HG02840 (cell line): ENCODE measurements around the gene P2RY4.
"Not testable (repeated sequence)": the region's sequence is repeated elsewhere in the genome, so short reads cannot be mapped to it uniquely, and the experiment has no call there.

Experiments used
- ATAC-seq: cut with Tn5 transposase; IDR thresholded peaks from one replicate; pipeline ENCODE4 v1.9.1; 2021; ENCODE audit warnings: mild to moderate bottlenecking, moderate library complexity, moderate number of reproducible peaks; ENCODE audit not compliant: unreplicated experiment, low FRiP score

The P2RY4 gene

DNA sequence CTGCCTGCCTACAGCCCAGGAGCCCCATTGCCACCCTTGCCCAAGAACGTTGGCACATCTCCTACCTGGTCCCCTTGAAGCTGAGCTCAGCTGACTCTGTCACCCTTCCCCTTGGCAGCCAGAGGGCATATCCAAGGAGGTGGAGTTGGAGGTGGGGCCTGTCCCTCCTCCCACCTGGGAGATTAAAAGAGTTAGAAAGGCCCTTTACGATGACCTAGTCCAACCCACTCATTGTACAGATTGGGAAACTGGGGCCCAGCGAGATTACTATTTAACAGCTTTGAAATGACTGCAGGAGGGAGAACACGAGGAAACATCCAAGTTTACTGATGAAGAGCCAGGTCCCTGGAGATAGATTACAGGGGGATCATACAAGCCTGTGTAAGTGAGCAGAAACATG is at the start of gene P2RY4:
Gene P2RY4, minus strand, starts transcription at position 101 of the 400 bp plus-strand sequence. CDS start 580 bp downstream, outside the sequence.
- no peak for ATAC-seq

DNA sequence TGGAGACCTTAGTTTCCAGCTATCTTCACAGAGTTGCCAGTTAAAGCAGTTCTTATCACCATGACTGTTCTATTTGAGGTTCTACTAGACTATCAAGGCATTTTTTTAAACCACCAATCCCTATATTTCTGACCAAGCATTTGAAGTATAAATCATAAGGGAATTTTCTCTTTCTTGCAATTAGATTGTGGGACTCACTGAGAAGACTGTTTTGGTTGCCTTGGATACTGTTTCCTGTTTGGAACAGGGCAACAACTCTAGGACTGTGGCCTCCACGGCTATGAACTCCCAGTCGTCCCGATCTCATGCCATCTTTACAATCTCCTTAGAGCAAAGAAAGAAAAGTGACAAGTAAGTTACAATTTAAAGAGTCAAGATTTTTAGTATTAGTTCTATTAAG is 41.7 kb upstream of the P2RY4 start:
- no peak for ATAC-seq

DNA sequence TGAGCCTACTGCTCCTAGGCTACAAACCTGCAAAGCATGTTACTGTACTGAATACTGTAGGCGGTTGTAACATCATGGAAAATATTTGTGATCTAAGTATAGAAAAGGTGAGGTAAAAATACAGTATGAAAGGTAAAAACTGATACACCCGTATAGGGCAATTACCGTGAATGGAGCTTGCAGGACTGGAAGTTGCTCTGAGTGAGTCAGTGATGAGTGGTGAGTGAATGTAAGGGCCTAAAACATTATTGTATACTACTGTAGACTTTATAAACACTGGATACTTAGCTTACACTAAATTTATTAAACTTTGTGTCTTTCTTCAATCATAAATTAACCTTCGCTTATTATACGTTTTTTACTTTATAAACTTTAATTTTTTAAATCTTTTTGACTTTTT is 33.6 kb upstream of the P2RY4 start:
- no peak for ATAC-seq

DNA sequence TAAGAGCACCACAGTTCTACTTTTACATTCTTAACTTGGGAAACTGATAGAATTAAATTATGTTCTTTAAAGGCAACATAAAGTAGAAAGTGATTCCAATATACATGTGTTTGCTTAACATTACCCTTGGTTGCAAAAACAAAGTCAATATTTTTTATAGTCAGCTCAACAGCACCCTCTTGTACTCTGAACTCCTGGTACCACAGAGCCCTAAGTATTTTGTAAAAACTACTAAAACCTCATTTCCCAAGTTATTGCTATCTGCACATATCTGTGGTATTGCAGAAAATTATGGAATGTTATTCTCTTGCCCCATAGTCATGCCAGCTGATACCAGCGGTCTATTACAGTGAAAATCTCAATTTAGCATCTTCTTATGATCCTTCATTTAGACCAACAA is 32.8 kb upstream of the P2RY4 start:
- ATAC-seq, result no peak

DNA sequence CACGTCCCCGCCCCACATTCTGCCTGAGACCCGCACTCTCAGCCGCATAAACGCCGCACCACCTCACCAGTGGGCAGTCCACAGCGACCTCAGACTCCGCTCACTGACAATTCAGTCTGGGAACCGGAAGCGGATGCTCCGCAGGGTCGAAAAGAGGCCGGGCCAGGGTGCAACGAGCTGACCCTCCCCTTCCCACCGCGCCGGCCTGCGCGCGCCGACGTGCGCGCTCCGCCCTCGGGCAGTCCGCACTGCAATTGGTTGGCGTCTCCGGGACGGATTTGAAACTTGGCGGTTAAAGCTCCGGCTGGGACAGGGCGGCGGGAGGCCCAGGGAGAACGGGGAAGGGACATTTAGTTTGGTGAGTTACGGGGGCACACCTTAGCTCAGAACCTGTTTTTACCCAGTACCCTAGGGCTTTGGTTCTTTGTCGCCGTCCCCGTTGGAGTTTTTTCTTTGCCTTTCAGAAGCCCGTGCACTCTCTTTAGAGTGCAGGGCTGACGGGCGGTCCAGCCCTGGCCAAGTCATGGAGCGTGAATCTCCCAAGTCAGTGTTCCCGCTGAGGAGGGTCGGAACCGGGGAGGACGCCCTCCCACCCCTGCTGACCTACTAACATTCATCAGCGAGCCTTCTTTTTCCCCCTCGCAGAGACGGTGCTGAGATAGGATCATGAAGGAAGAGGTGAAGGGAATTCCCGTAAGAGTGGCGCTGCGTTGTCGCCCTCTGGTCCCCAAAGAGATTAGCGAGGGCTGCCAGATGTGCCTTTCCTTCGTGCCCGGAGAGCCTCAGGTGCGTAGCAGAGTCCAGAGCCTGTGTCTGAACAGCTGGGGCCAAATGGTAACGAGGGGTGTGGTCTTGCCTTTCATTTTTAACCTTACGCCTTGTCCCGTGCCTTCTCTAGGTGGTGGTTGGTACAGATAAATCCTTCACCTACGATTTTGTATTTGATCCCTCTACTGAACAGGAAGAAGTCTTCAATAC is 30.1 kb upstream of the P2RY4 start, which contains the start of the genes KIF4A and PDZD11:
Gene KIF4A, plus strand, starts transcription at position 312 of the 978 bp plus-strand sequence. Its CDS starts 355 bp downstream, at position 667.
Gene PDZD11, minus strand, starts transcription at position 135 of the 978 bp plus-strand sequence. CDS start 586 bp downstream, outside the sequence.
- ATAC-seq, result peak; percentile 96

DNA sequence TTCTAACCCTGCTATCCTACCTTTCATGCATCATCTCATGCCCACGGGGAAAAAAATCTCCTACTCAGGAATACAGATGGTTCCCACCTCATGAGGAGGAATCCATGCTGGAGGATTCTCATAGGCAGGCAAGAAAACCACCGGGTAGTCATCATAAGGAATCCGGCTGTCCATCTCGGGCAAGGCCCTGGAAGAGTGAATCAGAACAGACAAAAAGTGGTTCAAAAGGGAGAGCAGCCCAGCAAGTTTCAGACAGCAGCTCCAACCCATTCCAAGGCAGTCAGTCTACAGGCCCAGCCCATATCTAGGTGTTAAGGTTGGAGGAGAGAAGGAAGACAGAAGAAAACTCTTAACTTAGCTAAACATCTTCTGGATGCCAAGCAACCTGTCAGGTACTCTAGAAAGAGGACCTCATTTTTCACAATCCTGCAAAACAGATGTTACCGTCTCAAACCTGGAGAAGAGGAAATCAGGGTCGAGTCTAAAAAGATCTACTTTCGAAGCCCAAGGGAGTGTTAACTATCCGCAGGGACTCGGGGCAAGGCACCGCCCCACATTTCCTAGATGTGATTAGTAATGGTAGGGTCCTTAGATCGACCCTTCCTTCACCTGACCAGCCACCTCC is 29.3 kb upstream of the P2RY4 start:
- ATAC-seq, result peak; percentile 8

DNA sequence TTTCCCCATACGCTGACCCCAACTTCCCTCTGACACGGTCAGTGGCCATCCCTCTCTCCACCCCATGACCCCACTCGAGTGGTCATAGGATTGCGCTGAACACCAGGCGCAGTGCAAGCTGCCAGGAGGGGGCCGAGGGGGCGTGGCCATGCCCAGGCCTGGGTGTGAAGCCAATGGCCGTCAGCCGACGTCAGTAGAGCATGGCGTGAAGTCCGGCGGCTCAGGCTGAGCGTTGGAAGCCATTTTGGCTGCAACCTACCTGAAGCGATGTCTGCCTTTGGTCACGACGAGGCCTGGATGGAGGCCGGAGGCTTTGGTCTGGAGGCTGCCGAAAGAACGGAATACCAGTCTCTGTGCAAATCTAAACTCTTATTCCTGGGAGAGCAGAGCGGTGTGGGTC is 21.9 kb upstream of the P2RY4 start, which contains the start of gene RAB41:
Gene RAB41, plus strand, starts transcription at position 222 of the 400 bp plus-strand sequence. Its CDS starts 46 bp downstream, at position 268.
- ATAC-seq, result no peak

DNA sequence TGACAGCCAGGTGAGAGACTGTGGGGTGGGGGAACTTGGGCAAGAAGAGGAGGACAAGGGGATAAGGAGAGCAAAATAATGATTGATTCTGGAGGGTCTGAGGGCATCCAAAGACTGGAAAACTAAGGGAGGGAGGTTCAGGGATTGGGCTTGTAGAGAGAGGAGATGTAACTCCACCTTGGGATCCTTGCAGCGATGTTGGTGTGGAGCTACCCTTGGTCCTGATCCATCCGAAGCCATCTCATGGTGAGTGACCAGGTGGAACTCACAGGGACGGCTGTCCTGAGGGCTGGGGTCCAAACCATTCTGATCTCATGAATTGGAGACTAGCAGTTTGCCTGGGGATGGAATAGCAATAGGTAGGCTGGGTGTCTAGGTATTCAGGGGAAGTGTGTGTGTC is 20.6 kb upstream of the P2RY4 start:
- ATAC-seq, result no peak

DNA sequence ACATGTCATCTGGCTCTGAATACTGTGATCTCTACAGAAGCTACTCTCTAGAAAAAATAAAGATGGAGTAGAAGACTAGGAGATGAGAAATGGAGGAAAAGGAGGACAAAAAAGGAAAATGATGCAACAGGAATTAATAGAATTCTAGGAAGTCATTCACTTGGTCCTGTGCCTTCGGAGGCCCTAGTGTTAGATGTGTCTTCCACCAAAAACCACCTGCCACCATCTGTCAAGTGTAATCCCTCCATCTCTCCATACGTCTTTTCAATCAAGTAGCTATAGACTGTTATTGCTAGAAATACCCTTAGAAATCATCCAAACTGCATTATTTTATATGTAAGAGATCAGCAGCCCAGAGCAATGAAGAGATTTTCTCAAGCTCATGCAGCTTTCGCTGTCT is 19.1 kb upstream of the P2RY4 start:
- no peak for ATAC-seq

DNA sequence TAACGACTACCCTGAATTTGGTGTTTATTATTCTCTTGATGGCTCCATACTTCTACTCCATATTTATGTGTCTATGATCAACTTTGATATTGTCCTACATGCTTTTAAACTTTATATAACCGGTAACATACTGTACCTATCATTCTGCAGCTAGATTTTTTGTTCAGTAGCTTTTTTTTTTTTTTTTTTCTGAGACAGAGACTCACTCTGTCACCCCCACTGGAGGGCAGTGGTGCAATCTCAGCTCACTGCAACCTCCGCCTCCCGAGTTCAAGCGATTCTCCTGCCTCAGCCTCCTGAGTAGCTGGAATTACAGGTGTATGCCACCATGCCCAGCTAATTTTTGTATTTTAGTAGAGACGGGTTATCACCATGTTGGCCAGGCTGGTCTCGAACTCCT is 14.0 kb upstream of the P2RY4 start:
- ATAC-seq, result not testable (repeated sequence)

DNA sequence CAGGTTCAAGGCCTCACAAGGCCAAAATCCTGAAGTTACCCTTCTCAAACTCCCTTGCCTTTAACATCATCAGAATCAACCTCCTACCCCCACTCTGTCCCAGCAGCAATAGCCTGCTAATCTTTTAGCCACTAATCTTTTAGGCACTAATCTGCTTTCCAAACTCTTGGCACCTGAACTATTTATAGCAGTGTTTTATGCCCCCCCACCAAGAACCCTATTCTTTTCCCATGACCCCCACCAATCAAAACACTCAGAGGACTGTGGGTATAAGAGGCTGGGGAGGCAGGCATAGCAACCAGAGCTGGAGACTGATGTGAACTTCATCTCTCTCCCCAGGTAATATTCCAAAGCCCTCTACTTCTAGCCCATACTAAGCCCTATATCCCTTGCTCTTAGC is 8.0 kb upstream of the P2RY4 start, which contains the start of gene ARR3:
Gene ARR3, plus strand, starts transcription at position 301 of the 400 bp plus-strand sequence. CDS start 1,052 bp downstream, outside the sequence.
- ATAC-seq, result no peak

DNA sequence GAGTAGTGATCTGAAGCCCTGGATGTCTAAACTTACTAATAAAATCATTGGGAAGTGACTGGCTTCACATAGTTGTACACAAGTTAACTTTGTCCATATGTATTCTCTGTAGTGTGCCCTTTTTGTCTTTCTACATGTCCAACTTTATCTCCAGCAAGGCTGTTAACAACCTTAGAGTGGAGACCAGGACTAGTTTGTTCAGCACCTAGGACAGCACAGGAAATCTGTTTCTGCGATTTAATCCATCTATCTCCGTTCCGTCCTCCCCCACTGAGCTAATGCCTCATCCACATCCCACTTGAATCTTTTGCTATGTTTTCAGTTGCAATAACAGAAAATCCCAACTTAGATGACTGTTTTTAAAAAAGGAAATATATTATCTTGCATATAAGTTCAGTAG is 4.8 kb upstream of the P2RY4 start:
- ATAC-seq, result no peak

DNA sequence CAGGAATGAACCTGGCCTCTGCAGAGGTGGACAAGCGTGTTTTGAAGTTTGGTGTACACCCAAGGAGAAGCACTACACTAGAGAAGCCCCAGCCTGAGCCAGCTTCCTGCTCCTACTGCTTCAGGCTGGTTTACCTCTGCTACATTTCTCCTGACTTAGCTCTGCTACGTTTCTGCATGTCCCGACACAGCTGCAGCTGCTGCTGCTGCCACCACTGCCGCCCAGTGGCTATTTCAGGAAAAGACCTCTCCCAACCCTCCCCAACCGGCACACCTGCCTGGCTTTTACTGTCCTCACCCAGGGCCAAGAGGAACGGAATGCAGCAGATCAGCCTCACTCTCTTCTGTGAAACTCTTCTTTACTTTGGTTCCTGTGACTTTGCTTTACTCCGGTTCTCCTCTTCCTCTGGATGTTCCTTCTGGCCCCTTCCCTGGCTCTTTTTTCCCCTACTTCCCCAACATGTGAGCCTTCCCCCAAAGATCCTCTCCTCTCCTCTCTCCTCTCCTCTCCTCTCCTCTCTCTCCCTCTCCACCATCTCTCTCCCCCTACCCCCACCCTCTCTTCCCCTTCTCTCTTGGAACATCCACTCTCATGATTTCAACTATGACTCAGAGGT is 3.1 kb upstream of the P2RY4 start:
- ATAC-seq, result no peak

DNA sequence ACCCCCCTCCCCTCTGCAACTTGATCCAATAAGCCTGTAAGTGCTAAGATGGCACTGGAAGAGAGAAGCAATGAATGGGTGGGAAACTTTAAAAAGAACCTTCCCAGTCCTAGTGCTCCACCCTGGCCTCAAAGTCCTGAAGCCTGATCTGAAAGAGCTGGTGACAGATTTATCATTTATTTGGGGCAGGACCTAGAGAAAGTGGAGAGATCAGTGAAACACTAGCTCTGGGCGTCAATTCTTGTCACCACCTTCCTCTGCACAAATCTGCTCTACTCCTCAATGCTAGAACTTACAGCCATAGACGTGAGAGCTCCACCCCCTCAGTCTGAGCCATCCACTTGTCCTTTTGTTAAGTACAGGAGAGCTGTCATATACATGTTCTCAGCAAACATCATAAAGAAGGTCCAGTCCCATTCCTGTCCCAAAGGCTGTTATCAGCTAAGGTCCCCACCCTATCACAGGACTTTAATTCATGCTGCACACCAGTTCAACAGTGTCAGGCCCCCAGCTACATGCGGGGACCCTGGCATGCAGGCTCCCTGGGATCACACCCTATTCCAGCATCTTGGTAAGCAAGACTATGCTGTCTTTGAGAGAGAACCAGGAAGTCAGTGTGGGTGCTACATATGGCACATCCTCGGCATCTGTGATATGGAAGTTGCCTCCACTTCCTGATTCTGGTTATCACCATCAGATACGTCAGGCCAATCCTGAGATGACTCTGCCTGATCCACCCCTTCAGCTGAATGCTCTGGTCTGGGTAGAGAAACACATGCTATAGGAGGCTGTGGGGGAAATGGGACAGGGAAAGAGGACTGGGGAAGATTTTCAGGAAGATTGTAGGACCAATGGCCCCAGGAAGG is 2.3 kb downstream of the P2RY4 start:
- no peak for ATAC-seq

DNA sequence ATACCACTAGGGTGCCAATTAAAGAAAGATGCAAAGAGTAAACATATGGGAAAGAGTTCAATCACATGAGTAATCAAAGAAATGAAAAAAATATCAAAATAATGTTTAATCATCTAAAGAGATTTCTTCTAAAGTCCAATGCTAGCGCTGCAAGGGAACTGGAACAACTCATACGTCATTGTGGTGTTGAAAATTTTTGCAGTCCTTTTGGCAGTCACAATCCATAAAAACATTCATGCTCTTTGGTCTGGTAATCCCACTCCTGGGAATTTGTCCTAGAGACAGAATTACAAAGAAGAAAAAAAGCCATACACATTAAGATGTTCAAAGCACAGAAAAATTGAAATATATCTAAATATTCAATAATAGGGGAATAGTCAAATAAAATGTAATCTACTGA is 4.6 kb downstream of the P2RY4 start:
- ATAC-seq, result no peak

DNA sequence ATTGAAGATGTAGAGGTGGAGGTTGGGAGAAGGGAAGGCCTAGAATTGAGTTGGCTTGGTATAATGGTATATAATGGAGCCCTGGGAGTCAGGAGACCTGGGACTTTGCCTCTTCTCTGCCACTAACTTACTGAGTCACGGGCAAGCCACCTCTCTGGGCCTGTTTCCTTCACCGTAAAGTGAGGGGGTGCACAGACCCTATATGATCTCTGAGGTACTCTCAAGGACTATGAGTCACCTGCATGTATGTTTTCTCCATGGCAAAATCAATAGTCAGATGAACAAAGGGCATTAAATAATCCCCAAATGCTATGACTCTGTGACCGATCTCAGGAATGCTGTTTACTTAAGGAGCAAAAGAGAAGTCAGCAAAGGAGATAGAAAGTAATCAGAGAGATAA is 5.1 kb downstream of the P2RY4 start:
- ATAC-seq, result no peak

DNA sequence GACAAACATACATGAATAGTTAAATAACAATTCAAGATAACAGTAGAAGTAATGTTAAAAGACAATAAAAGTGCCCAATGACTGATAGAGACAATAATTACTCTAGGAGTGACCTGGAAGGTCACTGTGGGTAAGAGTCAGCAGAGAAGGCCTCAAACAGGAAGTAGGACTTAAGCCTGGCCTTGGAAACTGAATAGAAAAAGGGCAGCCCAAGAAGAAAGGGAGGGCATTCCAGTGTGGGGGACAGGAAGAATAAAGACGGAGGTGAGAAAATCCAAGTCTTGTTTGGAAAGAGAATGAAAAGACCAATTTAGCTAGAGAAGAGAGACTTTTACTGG is 6.0 kb downstream of the P2RY4 start:
- no peak for ATAC-seq

DNA sequence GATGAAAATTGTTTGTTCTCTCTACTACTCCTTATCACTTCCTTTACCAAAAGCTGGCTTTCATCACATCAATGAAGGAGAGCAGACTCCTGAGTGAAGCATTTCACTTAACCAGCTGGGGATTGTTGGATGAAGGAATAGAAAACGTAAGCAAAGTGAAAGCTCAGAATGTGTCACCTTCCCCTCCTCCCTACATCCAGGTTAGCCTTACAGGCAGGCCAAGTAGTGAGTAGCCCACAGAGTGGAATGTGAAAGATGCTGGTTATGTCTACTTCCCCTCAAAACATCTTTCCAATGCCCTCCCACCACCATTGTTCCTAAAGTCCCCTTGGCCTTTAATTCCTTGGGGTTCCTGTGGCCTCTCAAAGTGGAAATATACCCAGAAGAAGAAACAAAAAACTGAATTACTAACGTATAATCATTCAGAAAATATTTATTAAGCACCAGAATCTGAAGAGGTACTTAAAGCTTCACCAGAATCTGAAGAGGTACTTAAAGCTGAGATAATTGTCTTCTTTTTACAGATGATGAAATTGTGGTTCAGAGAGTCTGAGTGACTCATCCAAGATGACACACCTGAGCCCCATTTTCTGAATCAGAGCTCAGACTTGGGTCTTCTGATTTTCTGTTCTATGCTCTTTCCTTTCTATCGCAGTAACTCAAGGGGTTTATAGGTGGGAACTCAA is 6.5 kb downstream of the P2RY4 start:
- no peak for ATAC-seq

DNA sequence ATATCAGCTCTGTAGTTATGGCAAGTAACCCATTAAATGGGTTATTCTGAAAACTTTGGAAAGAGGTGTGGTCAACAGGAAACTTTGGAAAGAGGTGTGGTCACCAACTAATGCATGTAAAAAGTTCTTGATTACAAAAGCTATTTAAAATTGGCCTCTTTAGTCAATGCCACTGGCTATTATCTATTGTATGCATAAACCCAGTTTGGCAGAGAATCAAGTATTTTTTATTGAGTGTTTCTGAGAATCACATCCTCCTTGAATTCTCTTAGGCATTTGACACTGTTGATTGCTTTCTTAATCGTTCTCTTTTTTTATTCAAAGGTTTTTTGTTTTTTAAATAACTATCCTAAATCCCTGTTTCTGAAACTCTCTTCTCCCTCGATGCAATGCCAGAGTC is 7.5 kb downstream of the P2RY4 start:
- no peak for ATAC-seq
